ENCODE data around the gene LTBP2. TPM values are rescaled to one million over a fixed set of nuclear protein-coding genes. Genes with fewer than 3 reads are reported as not detected.

LTBP2 gene
- total RNA-seq, 1 donor from 2014 or later: 93.0 TPM

- no peak for DNase-seq (ENCODE audit: low spot score)
- peak; percentile 47 for ATAC-seq
- intact Hi-C loops (cut with DNase I): no loop called here
Measured at GRCh38 chr14:74641601-74642391, 29.8 kb upstream of the LTBP2 start.

DNA sequence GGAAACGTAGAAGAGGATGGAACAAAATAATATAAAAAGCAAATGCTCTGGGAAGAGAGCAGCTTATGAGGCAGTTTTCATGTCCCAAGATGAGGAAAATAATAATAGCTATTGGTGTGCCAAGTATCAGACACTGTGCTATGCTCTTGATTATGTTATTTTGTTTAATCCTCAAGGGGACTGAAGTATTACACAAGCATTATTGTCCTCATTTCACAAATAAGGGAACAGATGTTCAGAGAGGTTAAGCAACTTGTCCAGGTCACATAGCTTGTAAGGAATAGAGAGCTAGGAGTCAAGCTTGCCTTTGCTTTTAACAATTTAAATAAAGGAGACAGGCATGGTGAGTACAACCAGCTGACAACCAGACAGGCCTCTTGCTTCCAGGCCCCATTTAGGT, 26.9 kb upstream of the LTBP2 start:
- peak; percentile 80 for ATAC-seq
- DNase-seq (ENCODE audit: low spot score): no peak
- intact Hi-C loops (cut with DNase I): no loop called here

DNA sequence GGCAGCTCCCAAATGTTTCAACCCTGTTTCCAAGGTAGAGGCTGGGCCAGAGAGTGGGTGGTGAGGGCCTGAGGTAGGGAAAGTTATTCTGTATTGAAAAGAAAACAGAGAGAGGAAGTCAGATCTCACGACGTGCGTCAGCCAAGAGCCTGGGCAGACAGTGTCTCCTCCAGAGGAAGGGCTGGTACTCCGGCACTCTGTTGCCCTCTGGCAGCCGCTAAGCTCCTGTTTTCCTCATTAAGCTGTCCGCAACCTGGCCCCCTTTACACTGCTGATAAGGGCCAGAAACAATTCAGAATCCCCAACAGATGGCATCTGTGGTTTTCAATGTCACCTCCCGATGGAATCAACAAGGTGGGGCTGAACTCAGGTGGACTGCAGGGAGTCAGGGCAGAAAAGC, 26.0 kb upstream of the LTBP2 start:
- intact Hi-C loops (cut with DNase I): no loop called here
- no peak for DNase-seq (ENCODE audit: low spot score)
- no peak for ATAC-seq

DNA sequence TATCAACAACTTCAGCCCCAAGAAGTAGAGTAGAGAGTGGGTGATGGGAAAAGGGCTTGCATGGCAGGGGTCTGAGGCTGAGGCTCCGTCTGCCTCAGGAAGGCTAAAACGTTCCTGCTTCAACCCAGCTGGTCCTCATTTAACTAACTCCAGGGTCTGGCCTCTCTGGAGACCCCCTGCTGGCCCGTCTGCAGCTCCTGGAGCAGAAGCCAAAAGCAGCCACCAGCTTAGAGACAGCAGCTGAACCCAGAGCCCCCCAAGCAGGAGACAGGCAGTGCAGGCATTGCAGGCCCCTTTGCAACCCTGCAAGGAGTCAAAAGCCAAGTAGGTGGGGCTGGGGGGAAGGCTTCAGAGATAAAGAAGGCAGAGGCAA, 25.1 kb upstream of the LTBP2 start:
- ATAC-seq (no peak), DNase-seq (ENCODE audit: low spot score) (no peak)
- intact Hi-C loops (cut with DNase I): no loop called here

DNA sequence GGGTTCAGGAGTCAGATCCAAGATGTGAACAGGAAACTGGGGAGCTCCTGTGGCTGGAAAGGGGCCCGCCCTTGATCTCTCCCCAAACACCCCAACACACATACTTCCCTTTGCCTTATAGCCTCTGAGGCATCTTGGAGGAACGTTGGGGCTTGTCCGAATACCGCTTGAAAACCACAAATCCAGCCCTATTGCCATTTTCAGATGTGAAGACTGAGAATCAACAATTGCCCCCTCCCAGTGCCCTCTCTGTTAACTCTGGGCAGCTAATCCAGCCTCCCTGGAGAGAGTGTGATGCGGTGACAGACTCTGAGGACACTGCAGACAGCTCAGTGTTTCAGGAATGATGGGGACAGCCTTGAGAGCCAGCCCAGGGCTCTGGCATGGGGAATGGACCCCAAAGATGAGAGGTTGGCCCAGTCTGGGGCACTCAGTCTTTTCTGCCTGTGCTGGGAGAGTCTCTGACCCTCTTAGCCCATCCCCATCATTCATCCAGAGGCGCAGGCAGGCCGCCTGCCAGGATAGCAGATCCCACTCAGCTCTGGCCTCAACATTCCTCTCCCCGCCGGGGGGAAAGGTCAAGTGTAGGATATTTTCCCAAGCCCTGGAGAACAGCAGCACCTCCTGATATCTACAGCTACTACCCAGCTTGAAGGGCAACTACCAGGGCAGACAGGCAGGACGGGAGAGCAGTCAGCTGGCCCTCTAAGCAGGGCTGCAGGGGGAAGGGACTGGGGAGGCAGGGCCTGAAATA, 24.6 kb upstream of the LTBP2 start:
- ATAC-seq (no peak), DNase-seq (ENCODE audit: low spot score) (no peak)
- intact Hi-C loops (cut with DNase I): no loop called here

DNA sequence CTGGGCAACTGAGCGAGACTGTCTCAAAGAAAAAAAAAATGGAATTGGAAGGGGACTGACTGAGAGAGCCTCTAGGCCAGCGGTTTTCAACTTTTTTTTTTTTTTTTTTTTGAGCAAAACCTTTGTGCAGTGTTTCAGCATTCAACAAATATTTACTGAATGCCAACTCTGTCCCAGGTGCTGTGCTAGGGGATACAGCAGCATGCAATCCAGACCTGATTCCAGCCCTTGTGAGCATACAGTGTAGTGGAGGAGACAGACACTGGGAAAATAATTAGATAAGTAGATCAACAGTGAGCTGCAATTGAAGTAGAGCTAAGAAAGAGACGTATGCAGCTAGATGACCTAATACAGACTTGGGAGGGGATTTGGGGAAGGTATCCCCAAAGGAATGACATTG, 23.8 kb upstream of the LTBP2 start:
- DNase-seq (ENCODE audit: low spot score) (no peak), ATAC-seq (no peak)
- intact Hi-C loops (cut with DNase I): no loop called here

DNA sequence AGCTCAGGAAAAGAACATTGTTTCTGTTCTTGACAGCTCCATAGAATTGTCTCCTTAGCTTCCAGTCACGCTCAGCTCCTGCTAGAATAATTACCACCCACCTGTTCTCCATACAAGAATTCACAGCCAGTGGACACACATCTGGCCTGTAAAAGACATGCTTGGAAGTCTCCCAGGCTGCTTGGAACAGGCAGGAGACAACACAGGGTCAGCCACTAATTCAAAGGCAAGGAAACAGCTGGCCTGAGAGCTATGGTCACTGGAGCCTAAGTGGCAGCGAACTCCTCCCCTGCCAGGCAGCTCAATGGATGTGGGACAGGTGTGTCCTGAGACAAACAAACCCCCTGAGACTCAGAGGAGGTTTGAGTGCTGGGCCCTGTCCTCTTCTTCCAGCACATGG, 22.9 kb upstream of the LTBP2 start:
- DNase-seq (ENCODE audit: low spot score) (no peak), ATAC-seq (peak; percentile 32)
- intact Hi-C loops (cut with DNase I): no loop called here

GRCh38 chr14:74634481-74634880, 22.4 kb upstream of the LTBP2 start:
- intact Hi-C loops (cut with DNase I): no loop called here
- no peak for DNase-seq (ENCODE audit: low spot score)
- no peak for ATAC-seq

GRCh38 chr14:74630881-74631690, 19.0 kb upstream of the LTBP2 start:
- ATAC-seq (peak; percentile 73), DNase-seq (ENCODE audit: low spot score) (no peak)
- intact Hi-C loops (cut with DNase I): no loop called here

DNA sequence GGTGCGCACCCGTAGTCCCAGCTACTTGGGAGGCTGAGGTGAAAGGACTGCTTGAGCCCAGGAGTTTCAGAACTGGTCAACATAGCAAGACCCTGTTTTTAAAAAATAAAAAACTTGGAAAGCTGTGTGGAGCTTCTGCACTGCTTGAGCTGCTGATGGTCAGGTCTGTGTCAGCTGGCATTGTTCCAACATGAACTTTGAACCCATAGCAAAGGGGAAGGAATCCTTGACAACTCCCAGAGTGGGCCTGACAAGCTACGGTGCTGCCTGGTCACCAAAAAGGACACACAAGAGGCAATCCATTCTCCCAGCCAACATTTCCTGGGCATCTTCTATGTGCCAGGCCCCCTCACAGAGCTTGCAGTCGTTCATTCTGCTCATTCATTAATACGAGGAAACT, 16.4 kb upstream of the LTBP2 start:
- intact Hi-C loops (cut with DNase I): no loop called here
- no peak for ATAC-seq
- no peak for DNase-seq (ENCODE audit: low spot score)

DNA sequence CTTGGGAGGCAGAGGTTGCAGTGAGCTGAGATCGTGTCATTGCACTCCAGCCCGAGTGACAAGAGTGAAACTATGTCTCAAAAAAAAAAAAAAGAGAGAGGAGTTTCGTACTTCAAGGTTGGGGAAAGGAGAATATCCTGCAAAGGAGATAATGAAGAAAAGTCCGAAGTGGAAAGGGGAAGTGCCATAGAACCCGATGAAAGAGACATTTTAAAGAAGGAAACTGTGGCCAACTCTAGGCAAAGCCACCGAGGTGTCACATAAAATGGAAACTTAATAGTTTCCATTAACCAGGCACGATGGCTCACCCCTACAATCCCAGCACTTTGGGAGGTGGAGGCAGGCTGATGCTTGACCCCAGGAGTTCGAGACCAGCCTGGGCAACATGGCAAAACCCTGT, 15.0 kb upstream of the LTBP2 start:
- intact Hi-C loops (cut with DNase I): no loop called here
- DNase-seq (ENCODE audit: low spot score) (no peak), ATAC-seq (no peak)

- intact Hi-C loops (cut with DNase I): no loop called here
- no peak for DNase-seq (ENCODE audit: low spot score)
- ATAC-seq: no peak
Measured at GRCh38 chr14:74622257-74622656, 10.2 kb upstream of the LTBP2 start.

GRCh38 chr14:74621556-74621955, 9.5 kb upstream of the LTBP2 start:
- no peak for ATAC-seq
- DNase-seq (ENCODE audit: low spot score): no peak
- intact Hi-C loops (cut with DNase I): no loop called here

GRCh38 chr14:74620923-74621322, 8.9 kb upstream of the LTBP2 start:
- intact Hi-C loops (cut with DNase I): no loop called here

DNA sequence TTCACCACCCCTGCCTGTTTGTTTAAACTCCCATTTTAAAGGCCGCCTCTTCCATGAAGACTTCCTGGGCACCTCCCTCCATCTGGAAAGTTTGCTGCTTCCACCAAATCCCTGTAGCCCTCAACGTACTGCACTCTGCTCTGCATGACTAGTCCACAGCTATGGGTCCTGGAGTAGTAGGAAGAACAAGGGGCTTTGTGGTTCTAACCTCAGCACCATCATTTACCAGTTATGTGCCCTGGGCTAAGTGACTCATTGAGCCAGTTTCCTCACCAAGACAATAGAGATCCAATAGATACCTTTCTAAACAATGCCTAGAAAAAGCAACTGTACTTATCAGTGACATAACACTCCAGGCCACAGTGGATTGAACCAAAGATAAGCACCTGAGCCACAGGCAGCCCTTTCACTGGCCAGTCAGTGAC, 8.5 kb upstream of the LTBP2 start:
- intact Hi-C loops (cut with DNase I): no loop called here
- no peak for ATAC-seq
- DNase-seq (ENCODE audit: low spot score): no peak

More at GRCh38 chr14:74620923-74621322, 8.9 kb upstream of the LTBP2 start:
- no peak for ATAC-seq
- DNase-seq (ENCODE audit: low spot score): no peak

DNA sequence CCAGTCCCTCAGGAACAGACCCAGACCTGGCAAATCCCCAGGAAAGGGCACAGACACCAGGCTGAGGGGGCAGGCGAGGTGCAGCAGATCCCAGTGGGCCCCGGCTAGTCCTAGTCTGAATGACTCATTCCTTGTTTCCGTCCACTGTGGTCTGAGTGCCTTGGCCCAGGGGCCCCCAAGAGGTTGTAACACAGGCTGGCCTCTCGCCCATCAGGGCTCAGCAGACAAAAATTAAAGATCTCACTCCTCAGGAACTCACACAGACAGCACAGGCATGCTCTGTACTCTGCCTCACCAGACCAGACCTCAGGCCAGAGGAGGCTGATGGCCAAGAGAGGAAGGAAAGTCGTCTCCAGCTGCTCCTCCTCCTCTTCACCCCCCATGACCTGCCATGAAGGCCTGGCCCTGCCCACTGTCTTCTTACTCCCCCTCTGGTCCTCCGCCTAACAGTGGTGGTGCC, 7.7 kb upstream of the LTBP2 start:
- DNase-seq (ENCODE audit: low spot score) (peak; percentile 85), ATAC-seq (peak; percentile 96)
- intact Hi-C loops (cut with DNase I): no loop called here

DNA sequence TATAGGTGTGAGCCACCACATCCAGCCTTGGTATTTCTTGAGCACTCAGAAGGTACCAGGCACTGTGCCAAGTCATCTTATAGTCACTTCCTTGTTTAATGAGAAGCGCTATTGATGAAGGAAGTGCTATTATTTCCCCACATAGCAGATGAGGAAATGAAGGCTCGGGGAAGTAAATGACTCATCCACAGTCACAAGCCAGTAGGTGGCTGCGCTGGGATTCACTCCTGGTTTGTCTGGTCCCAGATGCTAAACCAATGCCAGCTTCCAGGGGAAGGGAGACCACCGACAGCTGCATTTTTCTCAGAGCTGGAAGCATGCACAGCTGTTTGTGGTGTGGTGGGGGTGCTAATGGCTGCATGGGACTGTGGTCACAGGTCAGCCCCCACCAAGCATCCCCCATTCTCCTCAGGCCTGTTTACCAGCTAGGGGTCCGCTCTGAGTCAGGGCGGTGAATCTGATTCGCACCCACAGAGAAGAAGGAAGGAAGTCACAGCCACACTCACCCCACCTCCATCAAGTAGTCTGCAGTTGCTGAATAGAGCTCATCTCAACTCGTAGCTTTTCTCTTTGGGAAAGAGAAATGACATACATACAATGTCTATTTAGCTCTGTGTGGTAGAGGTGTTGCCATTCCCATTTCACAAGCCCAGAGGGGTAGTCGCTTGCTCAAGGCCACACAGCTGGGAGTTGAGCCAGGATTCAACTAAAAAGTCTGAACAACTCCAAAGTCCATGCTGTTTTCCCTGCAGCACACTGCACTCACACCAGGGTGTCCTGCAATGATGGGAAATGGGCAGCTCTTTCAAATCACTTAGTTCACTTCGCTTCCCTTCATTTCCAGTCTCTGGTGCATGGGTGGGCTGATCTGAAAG, 6.3 kb upstream of the LTBP2 start:
- ATAC-seq: peak; percentile 3
- no peak for DNase-seq (ENCODE audit: low spot score)
- intact Hi-C loops (cut with DNase I): no loop called here

GRCh38 chr14:74616996-74617700, 5.1 kb upstream of the LTBP2 start:
- ATAC-seq: no peak
- intact Hi-C loops (cut with DNase I): no loop called here

More at GRCh38 chr14:74616996-74617700, 5.1 kb upstream of the LTBP2 start:
- DNase-seq (ENCODE audit: low spot score): no peak
